Measurements from ENCODE around the gene NUP50. TPM values are rescaled to one million over a fixed set of nuclear protein-coding genes. Genes with fewer than 3 reads are reported as not detected.
A peak's percentile ranks its signal among the peaks of the same experiment; 100 is the strongest.

The NUP50 gene
- total and polyA plus RNA-seq, 2 of the 13 experiments (the other 11 are each of a cell fraction or from before 2014, with no cell fraction given) = 14.2 to 52.4 TPM

DNA sequence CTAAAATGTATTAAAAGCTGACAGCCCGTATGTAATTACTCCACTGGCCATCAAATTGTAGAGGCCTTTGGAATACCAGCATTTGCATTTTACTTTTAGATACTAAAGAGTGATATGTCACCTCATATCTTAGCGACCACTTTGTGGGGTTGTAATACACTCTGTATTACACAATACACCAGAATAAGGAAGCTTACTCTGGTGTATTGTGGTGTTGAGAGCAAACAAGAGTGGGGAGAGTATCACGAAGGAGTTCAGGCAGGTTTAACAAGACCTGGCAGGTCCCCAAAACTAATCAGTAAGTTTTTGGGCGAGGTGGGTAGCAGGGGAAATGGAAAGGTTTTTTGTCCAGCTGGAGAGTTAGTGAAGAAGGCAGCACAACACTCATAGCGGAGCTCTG, 3.2 kb downstream of the NUP50 start:
- Histone ChIP-seq H3K9me3 (ENCODE audit: low read length) (no peaks in the 10 kb centered on the region), H4K20me1 (ENCODE audit: insufficient read depth, low read length) (peaks cover 4% of the 10 kb centered on the region; the same call in 1 of the 2 replicates), H3K79me2 (ENCODE audit: insufficient read depth, low read length) (peaks cover 63% of the 10 kb centered on the region), H3K4me3 (replicated peaks in 1 of 3; ENCODE audit: insufficient read depth in 1 of 3, low read depth in 2 of 3, low read length in 3 of 3) (no peak overlapping the region), H3K4me1 (ENCODE audit: insufficient read depth, low read length) (peaks cover 41% of the 10 kb centered on the region), H3K4me2 (ENCODE audit: low read depth, low read length) (no peak overlapping the region), H3K36me3 (replicated peaks in 1 of 2; ENCODE audit: control insufficient read depth in 1 of 2, insufficient read depth in 2 of 2, low read length in 2 of 2) (peaks cover 6 to 43% of the 10 kb centered on the region in 2 experiments), H2AFZ (ENCODE audit: low read length) (no peak overlapping the region), H3K27me3 (ENCODE audit: control insufficient read depth in 1 of 2, insufficient read depth in 2 of 2, low read length in 2 of 2) (peaks cover 0 to 4% of the 10 kb centered on the region in 2 experiments; a peak in 2 of 5 replicates), H3K9ac (ENCODE audit: insufficient read depth, low read depth, low read length) (no peak overlapping the region), H3K27ac (ENCODE audit: extremely low read length, insufficient read depth, low read length) (no peak overlapping the region)
- WGBS (ENCODE audit: low lambda C conversion rate) = 92% methylated on average over 5 of the region's 5 CpGs
- in situ Hi-C loops (cut with HindIII; ENCODE audit: extremely low pct_ligation_motif_present, low pct_unique_long_range_greater_than_20kb) (loop anchor here (10.0 kb wide), 1 partner anchor 78 kb away; the partner anchor contains the start of gene KIAA0930), intact Hi-C loops (cut with micrococcal nuclease; ENCODE audit: unreplicated experiment) (no loop called here)
- no peak for TF ChIP-seq SRY (CRISPR knock-in tag; IDR thresholded peaks at IDR 0.05)
- TF ChIP-seq JARID2 (CRISPR knock-in tag; IDR thresholded peaks at IDR 0.05; ENCODE audit: insufficient replicate concordance) = no peak
- TF ChIP-seq, protein P1, sequence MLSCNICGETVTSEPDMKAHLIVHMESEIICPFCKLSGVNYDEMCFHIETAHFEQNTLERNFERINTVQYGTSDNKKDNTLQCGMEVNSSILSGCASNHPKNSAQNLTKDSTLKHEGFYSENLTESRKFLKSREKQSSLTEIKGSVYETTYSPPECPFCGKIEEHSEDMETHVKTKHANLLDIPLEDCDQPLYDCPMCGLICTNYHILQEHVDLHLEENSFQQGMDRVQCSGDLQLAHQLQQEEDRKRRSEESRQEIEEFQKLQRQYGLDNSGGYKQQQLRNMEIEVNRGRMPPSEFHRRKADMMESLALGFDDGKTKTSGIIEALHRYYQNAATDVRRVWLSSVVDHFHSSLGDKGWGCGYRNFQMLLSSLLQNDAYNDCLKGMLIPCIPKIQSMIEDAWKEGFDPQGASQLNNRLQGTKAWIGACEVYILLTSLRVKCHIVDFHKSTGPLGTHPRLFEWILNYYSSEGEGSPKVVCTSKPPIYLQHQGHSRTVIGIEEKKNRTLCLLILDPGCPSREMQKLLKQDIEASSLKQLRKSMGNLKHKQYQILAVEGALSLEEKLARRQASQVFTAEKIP (CRISPR knock-in tag; IDR thresholded peaks at IDR 0.05; ENCODE audit: borderline replicate concordance) = no peak
- TF ChIP-seq CEBPB (IDR thresholded peaks at IDR 0.05; ENCODE audit: borderline replicate concordance, low read depth, low read length) = peak; percentile 58; the same call in 1 of the 2 replicates
- no peak for TF ChIP-seq LCORL (IDR thresholded peaks at IDR 0.05)
- TF ChIP-seq LCORL (CRISPR knock-in tag; IDR thresholded peaks at IDR 0.05) = no peak
- DNase-seq (ENCODE audit: low spot score) (no peak), FAIRE-seq (no peak), ATAC-seq (no peak)
- ChIA-PET POLR2A (no interaction called here), CTCF (ENCODE audit: low intra/inter-chr PET ratio, low total read pairs) (no interaction called here)
- BruUV-seq (replicated peaks) = no TSS peak
